Progenitor cell of endocrine pancreas (in vitro differentiated cells): Measurements from ENCODE around the gene CNBD2. TPM values are rescaled to one million over a fixed set of nuclear protein-coding genes. Genes with fewer than 3 reads are reported as not detected.
"Not testable (repeated sequence)": the region's sequence is repeated elsewhere in the genome, so short reads cannot be mapped to it uniquely, and the experiment has no call there.

ENCODE experiments used
- DNase-seq: peaks from one replicate; pipeline ENCODE4 v3.0.0; 2021; ENCODE audit warnings: low spot score; ENCODE audit not compliant: unreplicated experiment
- H3K27ac Mint-ChIP-seq: 2 replicates; pipeline ENCODE4 v1.8.0; 2021; ENCODE audit warnings: mild to moderate bottlenecking, moderate library complexity, mixed read lengths
- H3K27me3 Mint-ChIP-seq: 2 replicates; pipeline ENCODE4 v1.8.0; 2021; ENCODE audit warnings: mixed read lengths
- H3K36me3 Mint-ChIP-seq: 2 replicates; pipeline ENCODE4 v1.8.0; 2022; ENCODE audit warnings: mixed read lengths; ENCODE audit not compliant: insufficient read depth
- H3K4me1 Mint-ChIP-seq: 2 replicates; pipeline ENCODE4 v1.8.0; 2021; ENCODE audit warnings: low read depth, mixed read lengths
- H3K4me3 Mint-ChIP-seq: 2 replicates; pipeline ENCODE4 v1.8.0; 2021; ENCODE audit warnings: low read depth, mild to moderate bottlenecking, moderate library complexity, mixed read lengths
- H3K9me3 Mint-ChIP-seq: 2 replicates; pipeline ENCODE4 v1.8.0; 2021; ENCODE audit warnings: low read depth, mixed read lengths
- total RNA-seq: library from RNA; stranded (reverse); gene quantifications from 2 replicates; pipeline ENCODE4 v1.2.1, GENCODE V29; 2021
- TF ChIP-seq, protein P1 (sequence below): fragments of 200-600 bp; sonication (generic); IDR thresholded peaks from one replicate; pipeline ENCODE4 v1.5.0; 2021; ENCODE audit warnings: antibody characterized with exemption, mild to moderate bottlenecking; ENCODE audit not compliant: unreplicated experiment

The CNBD2 gene
- total RNA-seq, 1 donor from 2014 or later = 3.6 TPM

DNA sequence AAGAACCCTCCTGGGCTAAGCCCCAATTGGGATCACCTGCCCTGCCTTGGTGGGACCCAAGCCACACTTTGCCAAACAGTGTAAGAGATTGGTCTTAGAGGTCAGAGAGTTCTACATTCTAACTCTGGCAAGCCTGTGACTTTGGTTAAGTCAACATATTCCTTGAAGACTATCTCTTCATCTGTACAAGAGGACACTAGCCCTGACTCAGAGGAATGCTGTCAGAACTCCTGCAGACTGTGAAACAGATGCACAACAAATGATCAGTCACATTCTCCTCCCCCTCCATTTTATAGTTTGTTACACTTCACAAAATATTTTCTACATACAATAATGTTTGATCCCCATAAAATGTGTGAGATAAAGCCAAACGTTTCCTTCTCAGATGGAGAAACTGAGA is 94.4 kb downstream of the CNBD2 start:
- Mint-ChIP-seq H3K27me3 (no peaks in the 10 kb centered on the region), H3K4me1 (peaks cover 1% of the 10 kb centered on the region), H3K36me3 (no peaks in the 10 kb centered on the region), H3K4me3 (no peak overlapping the region), H3K27ac (no peak overlapping the region), H3K9me3 (no peaks in the 10 kb centered on the region)
- DNase-seq = no peak
- TF ChIP-seq, protein P1, sequence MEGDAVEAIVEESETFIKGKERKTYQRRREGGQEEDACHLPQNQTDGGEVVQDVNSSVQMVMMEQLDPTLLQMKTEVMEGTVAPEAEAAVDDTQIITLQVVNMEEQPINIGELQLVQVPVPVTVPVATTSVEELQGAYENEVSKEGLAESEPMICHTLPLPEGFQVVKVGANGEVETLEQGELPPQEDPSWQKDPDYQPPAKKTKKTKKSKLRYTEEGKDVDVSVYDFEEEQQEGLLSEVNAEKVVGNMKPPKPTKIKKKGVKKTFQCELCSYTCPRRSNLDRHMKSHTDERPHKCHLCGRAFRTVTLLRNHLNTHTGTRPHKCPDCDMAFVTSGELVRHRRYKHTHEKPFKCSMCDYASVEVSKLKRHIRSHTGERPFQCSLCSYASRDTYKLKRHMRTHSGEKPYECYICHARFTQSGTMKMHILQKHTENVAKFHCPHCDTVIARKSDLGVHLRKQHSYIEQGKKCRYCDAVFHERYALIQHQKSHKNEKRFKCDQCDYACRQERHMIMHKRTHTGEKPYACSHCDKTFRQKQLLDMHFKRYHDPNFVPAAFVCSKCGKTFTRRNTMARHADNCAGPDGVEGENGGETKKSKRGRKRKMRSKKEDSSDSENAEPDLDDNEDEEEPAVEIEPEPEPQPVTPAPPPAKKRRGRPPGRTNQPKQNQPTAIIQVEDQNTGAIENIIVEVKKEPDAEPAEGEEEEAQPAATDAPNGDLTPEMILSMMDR = no peak

DNA sequence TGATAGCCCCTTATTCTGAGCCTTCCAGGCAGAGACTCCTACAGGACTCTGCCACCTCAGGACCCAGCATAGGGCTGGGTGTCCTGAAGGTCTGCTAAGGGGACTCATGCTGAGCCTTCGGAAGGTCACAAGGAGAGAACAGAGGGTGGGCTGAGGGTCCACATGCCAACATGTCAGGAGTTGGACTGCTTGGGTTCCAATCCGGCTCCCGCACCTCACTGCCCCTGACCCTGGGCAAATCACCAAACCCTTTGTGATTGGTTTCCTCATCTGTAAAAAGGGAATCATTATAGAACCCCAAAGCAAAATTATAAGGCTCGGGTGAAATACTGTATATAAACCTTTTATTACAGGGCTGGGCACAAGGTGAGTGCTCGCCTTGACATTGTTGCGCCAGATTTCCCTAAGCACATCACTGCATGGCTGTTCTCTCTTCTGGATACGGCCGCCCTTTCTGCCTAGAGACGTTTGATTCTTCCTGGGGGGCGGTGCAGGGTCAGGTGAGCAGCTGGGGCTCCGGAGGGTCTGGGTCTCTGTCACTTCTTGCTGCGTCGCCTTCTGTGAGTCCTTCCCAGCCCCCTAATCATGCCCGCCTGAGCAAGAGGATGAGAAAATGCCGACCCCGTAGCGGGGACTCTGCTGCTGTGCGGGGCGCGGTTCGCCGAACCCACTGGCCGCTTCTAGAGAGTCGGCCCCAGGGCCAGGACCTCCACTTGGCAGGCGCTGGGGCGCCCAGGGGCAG is 95.7 kb downstream of the CNBD2 start:
- H3K4me1 Mint-ChIP-seq = peaks cover 1% of the 10 kb centered on the region
- no peak for DNase-seq
- no peaks in the 10 kb centered on the region for H3K27me3 Mint-ChIP-seq
- H3K27ac Mint-ChIP-seq = peak overlapping the region; percentile 41
- H3K9me3 Mint-ChIP-seq = no peaks in the 10 kb centered on the region
- H3K36me3 Mint-ChIP-seq = no peaks in the 10 kb centered on the region
- TF ChIP-seq, protein P1 = no peak
- peak overlapping the region; percentile 74 for H3K4me3 Mint-ChIP-seq

DNA sequence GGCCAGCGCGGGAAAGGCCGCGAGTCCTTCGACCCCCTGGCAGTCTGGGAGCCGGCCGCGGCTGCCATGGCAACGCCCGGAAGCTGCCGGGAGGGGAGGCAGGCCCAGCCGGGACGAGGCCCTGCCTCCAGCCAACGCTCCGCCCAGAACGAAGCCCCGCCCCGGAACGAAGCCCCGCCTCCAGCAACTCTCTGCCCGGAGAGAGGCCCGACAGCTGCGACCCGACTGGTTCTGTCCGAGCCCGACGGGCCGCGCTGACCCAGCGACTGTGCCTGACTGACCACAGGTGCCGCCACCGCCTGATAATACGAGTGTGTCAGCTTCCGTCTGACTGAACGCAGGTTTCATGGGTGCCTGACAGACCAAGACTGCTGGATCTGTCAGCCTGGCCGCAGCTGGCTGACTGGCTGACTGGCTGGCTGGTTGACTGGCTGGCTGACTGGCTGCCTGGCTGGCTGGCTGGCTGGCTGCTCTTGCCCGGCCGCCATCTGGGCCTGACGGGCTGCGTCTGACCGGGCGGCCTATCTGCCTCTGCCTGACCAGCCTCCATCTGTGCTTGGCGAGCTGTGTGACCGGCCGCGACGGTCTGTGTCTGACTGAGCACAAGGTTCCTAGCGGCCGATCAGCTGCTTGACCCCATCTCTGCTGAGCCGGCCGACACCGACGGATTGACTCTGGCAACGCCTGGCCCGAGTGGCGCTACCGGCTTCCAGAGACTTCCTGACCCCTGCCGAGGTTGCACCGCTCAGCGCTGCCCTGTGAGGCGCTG is 96.5 kb downstream of the CNBD2 start:
- H3K36me3 Mint-ChIP-seq = no peaks in the 10 kb centered on the region
- H3K27me3 Mint-ChIP-seq = no peaks in the 10 kb centered on the region
- TF ChIP-seq, protein P1 = no peak
- DNase-seq = peak; percentile 96
- peak overlapping the region; percentile 84 for H3K27ac Mint-ChIP-seq
- peaks cover 3% of the 10 kb centered on the region for H3K4me1 Mint-ChIP-seq
- peak overlapping the region; percentile 74 for H3K4me3 Mint-ChIP-seq
- no peaks in the 10 kb centered on the region for H3K9me3 Mint-ChIP-seq

DNA sequence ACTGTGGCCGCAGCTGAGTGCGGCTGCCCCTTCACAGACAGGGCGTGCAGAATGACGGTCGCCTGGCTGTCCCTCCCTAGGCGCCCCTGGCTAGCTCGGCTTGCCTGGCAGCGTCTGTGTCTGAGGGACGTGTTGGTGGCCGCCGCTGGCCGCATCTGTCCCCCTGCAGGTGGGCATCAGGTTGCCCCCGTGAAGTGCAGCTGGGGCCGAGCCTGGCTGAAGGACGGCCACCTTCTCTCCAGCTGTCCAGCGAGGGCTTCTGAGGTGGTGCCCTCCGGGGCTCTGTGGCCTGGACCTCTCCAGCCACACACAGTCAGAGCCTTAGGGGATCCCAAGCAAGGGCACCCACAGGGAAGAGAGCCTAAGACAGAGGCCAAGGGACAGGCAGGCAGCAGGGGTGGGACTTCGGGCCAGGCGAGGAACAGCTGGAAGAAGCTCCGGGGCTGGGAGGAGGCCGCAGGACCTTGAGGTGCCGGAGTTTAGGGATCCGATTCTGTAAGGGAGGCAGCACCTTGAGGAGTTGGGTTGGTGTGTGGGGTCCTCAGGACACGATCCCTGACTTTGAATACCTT is 97.1 kb downstream of the CNBD2 start:
- peak overlapping the region; percentile 74 for H3K4me3 Mint-ChIP-seq
- no peaks in the 10 kb centered on the region for H3K27me3 Mint-ChIP-seq
- peak; percentile 19 for DNase-seq
- H3K4me1 Mint-ChIP-seq = peaks cover 7% of the 10 kb centered on the region
- peak overlapping the region; percentile 84 for H3K27ac Mint-ChIP-seq
- H3K9me3 Mint-ChIP-seq = no peaks in the 10 kb centered on the region
- H3K36me3 Mint-ChIP-seq = no peaks in the 10 kb centered on the region
- TF ChIP-seq, protein P1 = no peak

DNA sequence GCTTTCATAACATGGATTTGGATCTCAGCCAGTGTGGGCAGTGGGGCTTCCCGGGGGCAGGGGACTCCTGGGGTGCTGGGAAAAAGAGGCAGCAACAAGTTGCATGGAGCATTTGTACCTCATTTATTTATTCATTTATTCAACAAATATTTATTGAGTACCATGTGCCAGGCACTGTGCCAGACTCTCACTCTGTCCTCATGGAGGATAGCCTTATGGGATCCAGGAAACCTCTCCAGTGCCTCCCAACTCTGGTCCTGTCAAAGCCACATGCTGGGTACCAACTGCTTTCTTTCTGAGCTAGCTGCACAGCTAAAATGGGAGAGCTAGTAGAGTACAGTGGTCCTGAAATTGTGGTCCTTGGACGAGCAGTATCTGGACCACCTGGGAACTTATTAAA is 98.4 kb downstream of the CNBD2 start:
- Mint-ChIP-seq H3K27ac (no peak overlapping the region), H3K9me3 (no peaks in the 10 kb centered on the region), H3K27me3 (no peaks in the 10 kb centered on the region), H3K4me1 (peaks cover 11% of the 10 kb centered on the region), H3K36me3 (no peaks in the 10 kb centered on the region), H3K4me3 (no peak overlapping the region)
- TF ChIP-seq, protein P1 = no peak
- DNase-seq = no peak

DNA sequence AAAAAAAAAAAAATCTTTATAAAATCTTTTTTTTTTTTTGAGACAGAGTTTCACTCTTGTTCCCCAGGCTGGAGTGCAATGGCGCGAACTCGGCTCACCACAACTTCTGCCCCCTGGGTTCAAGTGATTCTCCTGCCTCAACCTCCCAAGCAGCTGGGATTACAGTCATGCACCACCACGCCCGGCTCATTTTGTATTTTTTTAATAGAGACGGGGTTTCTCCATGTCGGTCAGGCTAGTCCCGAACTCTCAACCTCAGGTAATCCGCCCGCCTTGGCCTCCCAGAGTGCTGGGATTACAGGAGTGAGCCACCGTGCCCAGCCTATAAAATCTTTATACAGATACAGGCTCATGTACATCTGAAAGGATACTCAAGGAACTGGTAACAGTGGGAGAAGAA is 100.1 kb downstream of the CNBD2 start:
- not testable (repeated sequence) for H3K9me3 Mint-ChIP-seq, H3K27ac Mint-ChIP-seq, H3K36me3 Mint-ChIP-seq, DNase-seq, H3K4me3 Mint-ChIP-seq, H3K27me3 Mint-ChIP-seq
- peaks cover 11% of the 10 kb centered on the region for H3K4me1 Mint-ChIP-seq
